ENCODE measurements around the gene RAD51AP1. TPM values are rescaled to one million over a fixed set of nuclear protein-coding genes. Genes with fewer than 3 reads are reported as not detected.
"Not testable (repeated sequence)": the region's sequence is repeated elsewhere in the genome, so short reads cannot be mapped to it uniquely, and the experiment has no call there.

RAD51AP1 gene
- 10 to 100 TPM; 30.0 to 31.7 TPM for total RNA-seq

- ChIA-PET POLR2A (no interaction called here), CTCF (no interaction called here)
Measured at GRCh38 chr12:4538207-4539160, at the start of gene RAD51AP1. TSS of gene RAD51AP1 (plus strand) at chr12:4538890. CDS start at chr12:4538940, 50 bp downstream.

GRCh38 chr12:4489556-4489955, 49.1 kb upstream of the RAD51AP1 start:
- ChIA-PET CTCF (no interaction called here), POLR2A (no interaction called here)

- CTCF ChIA-PET = no interaction called here
- POLR2A ChIA-PET = no interaction called here
Measured at GRCh38 chr12:4490973-4491372, 47.7 kb upstream of the RAD51AP1 start.

- ChIA-PET POLR2A (no interaction called here), CTCF (interaction anchor here (0.7 kb wide), 1 partner anchor 74 kb away, joined by 3 read pairs; no protein-coding TSS in a partner anchor)
Measured at GRCh38 chr12:4496145-4496838, 42.4 kb upstream of the RAD51AP1 start.

GRCh38 chr12:4499186-4499585, 39.5 kb upstream of the RAD51AP1 start:
- ChIA-PET POLR2A (no interaction called here), CTCF (no interaction called here)

GRCh38 chr12:4505376-4505986, 33.2 kb upstream of the RAD51AP1 start:
- CTCF ChIA-PET = interaction anchor here (0.6 kb wide), 1 partner anchor 1620 kb away, joined by 3 read pairs; no protein-coding TSS in a partner anchor
- POLR2A ChIA-PET = no interaction called here

- CTCF ChIA-PET = no interaction called here
Measured at GRCh38 chr12:4506430-4506829, 32.3 kb upstream of the RAD51AP1 start.

GRCh38 chr12:4506870-4507269, 31.8 kb upstream of the RAD51AP1 start:
- POLR2A ChIA-PET = interaction anchor here (0.5 kb wide), 1 partner anchor 353 kb away, joined by 3 read pairs; no protein-coding TSS in a partner anchor

More at GRCh38 chr12:4506430-4506829, 32.3 kb upstream of the RAD51AP1 start:
- POLR2A ChIA-PET = interaction anchor here (0.5 kb wide), 1 partner anchor 353 kb away, joined by 3 read pairs; no protein-coding TSS in a partner anchor

GRCh38 chr12:4508503-4508902, 30.2 kb upstream of the RAD51AP1 start:
- POLR2A ChIA-PET = interaction anchor here (0.7 kb wide), 1 partner anchor 21 kb away, joined by 3 read pairs; no protein-coding TSS in a partner anchor
- CTCF ChIA-PET = not testable (repeated sequence)

More at GRCh38 chr12:4506870-4507269, 31.8 kb upstream of the RAD51AP1 start:
- CTCF ChIA-PET = no interaction called here

GRCh38 chr12:4509269-4509668, 29.4 kb upstream of the RAD51AP1 start:
- POLR2A ChIA-PET, CTCF ChIA-PET: not testable (repeated sequence)

- ChIA-PET POLR2A (no interaction called here), CTCF (interaction anchor here (1.4 kb wide), 1 partner anchor 97 kb away, joined by 4 read pairs; no protein-coding TSS in a partner anchor)
Measured at GRCh38 chr12:4518106-4518728, 20.5 kb upstream of the RAD51AP1 start.

- CTCF ChIA-PET, POLR2A ChIA-PET: not testable (repeated sequence)
Measured at GRCh38 chr12:4523443-4523842, 15.2 kb upstream of the RAD51AP1 start.

GRCh38 chr12:4526923-4527546, 11.7 kb upstream of the RAD51AP1 start:
- ChIA-PET POLR2A (no interaction called here), CTCF (interaction anchor here (0.8 to 1.3 kb wide), 2 partner anchors 104 to 641 kb away, joined by 3 to 4 read pairs; no protein-coding TSS in a partner anchor)

- CTCF ChIA-PET = interaction anchor here (0.6 to 0.9 kb wide), 2 partner anchors 325 to 647 kb away, joined by 3 read pairs; no protein-coding TSS in a partner anchor
- POLR2A ChIA-PET = no interaction called here
Measured at GRCh38 chr12:4530160-4530559, 8.5 kb upstream of the RAD51AP1 start.

- CTCF ChIA-PET = no interaction called here
- POLR2A ChIA-PET = interaction anchor here (0.6 kb wide), 1 partner anchor 379 kb away, joined by 7 read pairs; the partner anchor contains the start of gene KCNA1
Measured at GRCh38 chr12:4530982-4531586, 7.6 kb upstream of the RAD51AP1 start.

- CTCF ChIA-PET = no interaction called here
Measured at GRCh38 chr12:4535092-4535491, 3.6 kb upstream of the RAD51AP1 start.

GRCh38 chr12:4535871-4536270, 2.8 kb upstream of the RAD51AP1 start:
- ChIA-PET POLR2A (no interaction called here), CTCF (no interaction called here)

More at GRCh38 chr12:4535092-4535491, 3.6 kb upstream of the RAD51AP1 start:
- POLR2A ChIA-PET = no interaction called here

GRCh38 chr12:4539167-4539870, 629 bp downstream of the RAD51AP1 start:
- CTCF ChIA-PET = no interaction called here
- POLR2A ChIA-PET = no interaction called here

Measured in activated CD8-positive, alpha-beta memory T cell treated with anti-CD3 and anti-CD28 coated beads for 36 hours (primary cell).